ENCODE measurements around the gene DNAH17.

DNA sequence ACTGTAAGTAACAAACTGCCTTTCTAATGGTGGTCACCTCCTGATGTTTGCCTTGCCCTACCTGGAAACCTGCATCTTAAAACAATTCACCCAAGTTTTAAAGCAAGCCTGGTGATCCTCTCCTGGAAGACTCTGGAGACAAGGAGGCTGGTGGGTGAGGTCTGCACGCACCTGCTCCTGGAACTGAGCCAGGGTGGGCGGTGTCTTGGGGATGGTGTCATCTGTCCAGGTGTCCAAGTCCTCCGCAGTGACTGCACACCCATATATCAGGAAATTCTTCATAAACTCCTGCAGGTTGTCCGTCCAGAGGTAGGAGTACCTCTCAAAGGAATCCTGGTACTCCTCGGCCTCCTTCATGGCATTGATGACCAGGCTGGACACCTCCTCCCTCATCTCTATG lies 44.9 kb downstream of the DNAH17 start:
- TF ChIP-seq, protein P1, sequence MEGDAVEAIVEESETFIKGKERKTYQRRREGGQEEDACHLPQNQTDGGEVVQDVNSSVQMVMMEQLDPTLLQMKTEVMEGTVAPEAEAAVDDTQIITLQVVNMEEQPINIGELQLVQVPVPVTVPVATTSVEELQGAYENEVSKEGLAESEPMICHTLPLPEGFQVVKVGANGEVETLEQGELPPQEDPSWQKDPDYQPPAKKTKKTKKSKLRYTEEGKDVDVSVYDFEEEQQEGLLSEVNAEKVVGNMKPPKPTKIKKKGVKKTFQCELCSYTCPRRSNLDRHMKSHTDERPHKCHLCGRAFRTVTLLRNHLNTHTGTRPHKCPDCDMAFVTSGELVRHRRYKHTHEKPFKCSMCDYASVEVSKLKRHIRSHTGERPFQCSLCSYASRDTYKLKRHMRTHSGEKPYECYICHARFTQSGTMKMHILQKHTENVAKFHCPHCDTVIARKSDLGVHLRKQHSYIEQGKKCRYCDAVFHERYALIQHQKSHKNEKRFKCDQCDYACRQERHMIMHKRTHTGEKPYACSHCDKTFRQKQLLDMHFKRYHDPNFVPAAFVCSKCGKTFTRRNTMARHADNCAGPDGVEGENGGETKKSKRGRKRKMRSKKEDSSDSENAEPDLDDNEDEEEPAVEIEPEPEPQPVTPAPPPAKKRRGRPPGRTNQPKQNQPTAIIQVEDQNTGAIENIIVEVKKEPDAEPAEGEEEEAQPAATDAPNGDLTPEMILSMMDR (IDR thresholded peaks at IDR 0.05): no peak
- no peak for TF ChIP-seq EZH2 (IDR thresholded peaks at IDR 0.05)
- no peak for TF ChIP-seq EZH2phosphoT487 (IDR thresholded peaks at IDR 0.05)
